NCI-H510A (cell line): ENCODE data around the gene KCND3.

ENCODE experiments used
- DNase-seq: peaks from one replicate; lab custom pipeline; 2025; lab: John Stamatoyannopoulos, UW

The KCND3 gene

GRCh38 chr1:111988743-111989453, 570 bp downstream of the KCND3 start:
- DNase-seq, result no peak

DNA sequence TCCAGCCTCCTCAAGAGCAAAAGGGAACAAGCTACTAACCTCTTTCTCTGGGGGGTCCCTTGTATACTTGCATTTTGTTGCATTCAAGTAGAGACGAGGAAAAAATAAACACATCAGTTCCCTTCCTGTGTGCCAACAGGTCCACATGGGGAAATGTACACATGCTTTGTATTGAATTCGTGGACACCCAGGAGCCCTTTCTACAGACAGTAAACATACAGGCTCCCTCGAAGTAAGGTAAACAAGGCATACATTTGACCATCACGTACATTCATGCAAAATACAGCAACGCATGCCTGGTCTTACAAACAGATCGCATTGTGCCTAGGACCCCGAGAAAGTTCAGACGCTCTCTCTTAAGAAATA, 1.1 kb downstream of the KCND3 start:
- DNase-seq, result no peak

GRCh38 chr1:111987502-111987901, 2.0 kb downstream of the KCND3 start:
- no peak for DNase-seq

DNA sequence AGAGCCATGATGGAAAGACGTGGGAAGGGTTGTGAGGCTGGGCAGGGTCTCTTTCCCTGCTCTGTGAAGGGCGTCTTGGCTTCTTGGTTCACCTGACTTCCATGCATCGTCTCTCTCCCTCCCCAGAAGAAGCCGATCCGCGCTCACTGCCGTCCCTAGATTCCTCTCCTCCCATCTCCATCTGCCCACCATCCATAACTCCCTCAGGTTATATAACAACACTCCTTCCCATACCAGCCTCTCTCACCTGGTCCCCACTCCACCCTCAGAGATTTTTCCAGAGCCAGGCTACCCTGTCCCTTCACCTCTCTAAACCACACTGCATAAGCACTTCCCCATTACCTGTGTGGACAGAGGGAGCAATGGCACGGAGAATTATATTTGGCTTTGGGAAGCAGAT, 6.0 kb downstream of the KCND3 start:
- no peak for DNase-seq

DNA sequence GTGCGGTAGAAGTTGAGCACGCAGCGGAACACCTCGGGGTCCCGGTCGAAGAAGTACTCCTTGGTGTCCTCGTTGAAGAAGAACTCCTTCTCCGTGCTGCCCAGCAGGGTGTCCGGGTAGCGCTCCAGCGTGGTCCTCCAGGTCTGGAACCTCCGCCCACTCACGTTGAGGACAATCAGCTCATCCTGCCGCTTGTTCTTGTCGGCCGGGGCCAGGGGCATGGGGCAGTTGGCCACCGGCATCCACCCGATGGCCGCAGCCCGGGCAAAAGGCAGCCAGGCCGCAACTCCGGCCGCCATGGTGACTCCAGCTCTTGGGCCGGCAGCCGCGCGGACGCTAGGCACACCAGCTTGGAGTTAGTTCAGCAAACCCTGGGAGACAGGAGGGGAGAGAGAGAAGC, 7.0 kb downstream of the KCND3 start:
- no peak for DNase-seq

DNA sequence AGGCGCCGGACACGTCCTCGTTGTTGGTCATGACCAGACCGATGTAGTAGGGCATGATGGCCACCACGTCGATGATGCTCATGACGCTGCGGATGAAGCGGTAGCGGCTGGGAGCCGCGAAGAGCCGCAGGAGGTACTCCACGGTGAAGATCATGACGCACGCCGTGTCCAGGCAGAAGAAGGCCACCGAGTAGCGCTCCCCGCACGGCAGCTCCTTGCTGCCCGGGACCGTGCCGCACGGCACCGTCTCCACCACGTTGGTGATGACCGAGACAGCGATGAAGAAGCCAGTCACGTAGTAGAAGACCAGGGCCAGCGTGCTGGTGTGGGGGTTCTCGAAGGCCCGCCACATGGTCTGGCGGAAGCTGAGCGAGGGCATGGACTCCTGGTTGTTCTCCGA, 7.6 kb downstream of the KCND3 start:
- DNase-seq, result no peak

- no peak for DNase-seq
These were observed 8.4 kb downstream of the KCND3 start for GRCh38 chr1:111981090-111981489.

- DNase-seq, result no peak
These were observed 8.8 kb downstream of the KCND3 start for GRCh38 chr1:111980686-111981085.

DNA sequence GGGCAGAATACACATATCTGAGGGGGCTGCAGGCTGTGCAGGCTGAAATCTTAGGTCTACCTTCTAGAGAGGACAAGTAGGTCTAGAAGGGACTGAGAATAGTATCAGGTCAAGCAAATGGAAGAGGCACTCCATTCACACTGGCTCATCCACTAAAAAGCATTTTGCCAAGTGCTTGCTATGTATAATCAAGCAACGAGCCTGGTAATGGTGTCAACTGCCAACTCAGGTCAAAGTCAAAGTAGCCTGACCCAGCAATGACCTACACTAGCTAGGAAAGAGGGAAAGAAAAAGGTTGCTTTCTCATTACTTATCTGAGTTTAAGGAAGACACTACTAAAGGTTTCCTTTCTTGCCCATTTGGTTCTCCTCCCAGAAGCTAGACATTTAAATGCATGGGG, 10.8 kb downstream of the KCND3 start:
- DNase-seq, result no peak

- no peak for DNase-seq
These were observed 12.1 kb downstream of the KCND3 start for GRCh38 chr1:111977378-111977777.

- DNase-seq, result no peak
These were observed 12.6 kb downstream of the KCND3 start for GRCh38 chr1:111976842-111977241.

- DNase-seq, result peak; percentile 34
These were observed 13.1 kb downstream of the KCND3 start for GRCh38 chr1:111976332-111976731.

DNA sequence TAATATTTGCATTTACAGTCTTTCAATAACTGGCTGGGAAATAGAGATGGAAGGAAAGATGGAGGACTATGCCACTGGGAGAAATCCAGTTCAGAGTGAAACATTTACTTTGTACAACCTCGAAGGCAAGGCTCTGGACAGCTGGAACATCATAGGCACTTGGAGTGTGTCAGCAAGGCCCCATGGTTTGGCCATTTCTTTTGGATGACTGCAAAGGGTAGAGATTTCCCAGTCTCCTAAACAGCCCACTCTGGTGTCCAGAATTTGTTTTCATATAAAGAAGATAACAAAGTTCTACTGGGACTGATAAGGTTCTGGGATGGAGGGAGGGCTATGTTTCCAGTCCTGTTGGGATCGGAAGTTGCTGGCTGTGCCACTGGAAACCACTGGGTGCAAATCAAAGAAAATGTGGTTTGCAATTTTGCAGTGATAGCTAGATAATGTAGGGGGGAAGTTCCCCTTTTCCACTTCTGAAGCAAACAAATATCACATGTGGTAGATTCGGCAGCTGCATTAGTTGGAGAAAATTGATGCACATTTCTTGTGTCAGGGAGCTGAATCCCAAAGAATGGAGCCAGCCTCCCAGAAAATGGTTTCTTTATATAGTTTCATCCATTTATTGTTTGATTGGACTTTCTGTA, 16.2 kb downstream of the KCND3 start:
- no peak for DNase-seq

GRCh38 chr1:111971396-111971795, 18.1 kb downstream of the KCND3 start:
- DNase-seq, result no peak

- no peak for DNase-seq
These were observed 21.0 kb downstream of the KCND3 start for GRCh38 chr1:111968511-111968910.

DNA sequence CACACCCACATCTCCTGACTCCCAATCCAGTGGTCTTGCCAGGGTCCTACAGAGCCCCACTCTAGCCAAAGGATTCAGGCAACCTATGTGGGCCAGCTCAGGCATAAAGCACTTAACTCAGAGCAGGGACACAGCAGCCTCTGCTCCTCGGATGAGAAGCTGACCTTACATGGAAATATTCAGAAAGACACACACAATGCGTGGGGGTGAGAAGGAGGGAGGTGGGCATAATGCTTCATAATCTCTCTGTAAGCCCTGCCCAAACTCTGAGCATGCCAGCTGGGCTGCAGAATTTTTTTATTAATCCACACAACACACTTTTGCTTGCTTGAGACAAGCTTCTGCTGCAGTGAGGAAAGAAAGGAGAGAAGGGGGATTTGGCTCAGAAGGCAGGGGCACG, 21.6 kb downstream of the KCND3 start:
- no peak for DNase-seq

- no peak for DNase-seq
These were observed 22.3 kb downstream of the KCND3 start for GRCh38 chr1:111967067-111967690.

DNA sequence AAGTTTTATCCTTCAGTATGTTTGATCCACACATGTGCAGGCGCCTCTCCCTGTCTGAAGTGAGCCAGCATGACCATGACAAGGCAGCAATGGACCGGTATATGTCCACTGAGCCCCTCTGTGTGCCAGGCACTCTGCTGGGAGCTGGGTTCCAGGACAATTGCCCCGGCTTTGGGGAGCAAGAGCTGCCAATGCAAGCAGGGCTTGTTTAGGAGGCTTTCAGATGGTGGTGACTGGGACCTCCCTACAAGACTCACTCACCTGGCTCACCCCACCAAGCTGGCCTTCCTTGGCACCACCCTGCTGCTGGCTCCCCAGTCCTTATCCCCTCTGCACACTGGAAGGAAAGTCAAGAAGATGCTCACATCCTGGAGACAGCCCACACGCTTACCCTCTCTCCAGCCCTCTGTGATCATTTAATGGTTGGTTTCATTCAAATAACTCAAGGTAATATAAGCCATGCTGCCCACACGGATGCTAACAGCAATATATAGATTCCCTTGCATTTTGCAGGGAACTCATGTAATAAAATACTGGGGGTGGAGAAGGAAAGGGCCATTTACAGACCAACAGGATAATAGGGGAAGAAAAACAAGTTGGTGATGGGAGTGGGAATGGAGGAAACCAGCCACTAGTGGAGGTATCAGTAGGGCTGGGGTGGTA, 23.6 kb downstream of the KCND3 start:
- DNase-seq, result no peak

DNA sequence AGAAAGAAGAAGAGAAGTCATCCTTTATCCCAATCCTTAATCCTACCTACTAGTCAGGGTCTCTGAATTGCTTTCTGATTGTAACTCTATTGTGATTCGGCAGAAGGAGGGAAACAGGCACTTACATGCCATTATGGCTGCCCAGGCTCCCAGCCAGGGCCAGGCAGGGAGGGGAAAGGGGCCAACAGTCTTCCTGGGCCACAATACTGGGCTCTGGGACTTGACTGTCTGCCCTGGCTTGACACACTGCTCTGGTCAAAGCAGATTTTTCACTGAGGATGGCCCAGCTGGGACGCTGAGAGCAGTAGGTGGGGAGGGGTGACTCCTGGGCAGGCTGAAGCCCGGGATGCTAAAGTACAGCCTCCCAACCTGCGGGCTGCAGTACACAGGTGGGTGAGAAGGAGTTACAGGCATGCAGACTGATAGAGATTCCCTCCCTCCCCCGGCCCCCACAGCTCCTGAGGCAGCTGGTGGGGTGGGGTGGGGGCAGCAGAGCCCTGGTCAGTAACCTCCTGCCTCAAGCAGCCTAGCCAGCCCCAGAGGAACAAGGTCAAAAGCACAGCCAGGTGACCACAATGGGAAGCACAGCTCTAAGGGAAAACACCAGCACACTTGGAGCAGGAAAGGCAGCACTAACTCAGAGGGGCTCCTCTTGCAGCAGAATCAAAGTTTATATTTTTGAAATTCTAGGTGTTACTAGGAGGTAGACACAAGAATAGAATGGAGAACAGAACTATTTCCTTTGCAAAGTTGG, 25.3 kb downstream of the KCND3 start:
- no peak for DNase-seq

- no peak for DNase-seq
These were observed 27.5 kb downstream of the KCND3 start for GRCh38 chr1:111961773-111962565.

- no peak for DNase-seq
These were observed 28.5 kb downstream of the KCND3 start for GRCh38 chr1:111961016-111961415.
